ENCODE data around the gene CD300LF. TPM values are rescaled to one million over a fixed set of nuclear protein-coding genes. Genes with fewer than 3 reads are reported as not detected.
A peak's percentile ranks its signal among the peaks of the same experiment; 100 is the strongest.

The CD300LF gene
- total RNA-seq, 1 donor from 2014 or later: 0.49 TPM

- peak; percentile 13 for DNase-seq
These were observed 26.0 kb downstream of the CD300LF start for GRCh38 chr17:74686761-74687160.

- DNase-seq: no peak
These were observed 30.1 kb downstream of the CD300LF start for GRCh38 chr17:74682471-74683190.

GRCh38 chr17:74682028-74682427 is 30.7 kb downstream of the CD300LF start:
- DNase-seq: no peak

- no peak for DNase-seq
These were observed 31.8 kb downstream of the CD300LF start for GRCh38 chr17:74680941-74681340.

- DNase-seq: no peak
These were observed 32.5 kb downstream of the CD300LF start for GRCh38 chr17:74680213-74680612.

- no peak for DNase-seq
These were observed 33.3 kb downstream of the CD300LF start for GRCh38 chr17:74679374-74679773.

GRCh38 chr17:74678541-74678940 is 34.2 kb downstream of the CD300LF start:
- no peak for DNase-seq

GRCh38 chr17:74677558-74678466 is 34.9 kb downstream of the CD300LF start:
- DNase-seq: no peak

- peak; percentile 55 for DNase-seq
These were observed 41.5 kb downstream of the CD300LF start for GRCh38 chr17:74671031-74671771.

- no peak for DNase-seq
These were observed 42.4 kb downstream of the CD300LF start for GRCh38 chr17:74670329-74670728.

GRCh38 chr17:74663561-74663960 is 49.2 kb downstream of the CD300LF start:
- DNase-seq: no peak

- no peak for DNase-seq
These were observed 52.8 kb downstream of the CD300LF start for GRCh38 chr17:74659889-74660288.

- no peak for DNase-seq
These were observed 54.1 kb downstream of the CD300LF start for GRCh38 chr17:74658620-74659019.

- no peak for DNase-seq
These were observed 58.0 kb downstream of the CD300LF start for GRCh38 chr17:74654742-74655141.

- DNase-seq: no peak
These were observed 60.7 kb downstream of the CD300LF start for GRCh38 chr17:74652020-74652419.

GRCh38 chr17:74649909-74650308 is 62.8 kb downstream of the CD300LF start:
- DNase-seq: no peak

- no peak for DNase-seq
These were observed 64.7 kb downstream of the CD300LF start for GRCh38 chr17:74647871-74648672.

GRCh38 chr17:74646231-74646630 is 66.5 kb downstream of the CD300LF start:
- no peak for DNase-seq

- no peak for DNase-seq
These were observed 67.7 kb downstream of the CD300LF start for GRCh38 chr17:74645010-74645409.

GRCh38 chr17:74644419-74644818 is 68.3 kb downstream of the CD300LF start:
- DNase-seq: no peak

All from skin of body (tissue), 2 donors.